ENCODE measurements around the gene POPDC2.

DNA sequence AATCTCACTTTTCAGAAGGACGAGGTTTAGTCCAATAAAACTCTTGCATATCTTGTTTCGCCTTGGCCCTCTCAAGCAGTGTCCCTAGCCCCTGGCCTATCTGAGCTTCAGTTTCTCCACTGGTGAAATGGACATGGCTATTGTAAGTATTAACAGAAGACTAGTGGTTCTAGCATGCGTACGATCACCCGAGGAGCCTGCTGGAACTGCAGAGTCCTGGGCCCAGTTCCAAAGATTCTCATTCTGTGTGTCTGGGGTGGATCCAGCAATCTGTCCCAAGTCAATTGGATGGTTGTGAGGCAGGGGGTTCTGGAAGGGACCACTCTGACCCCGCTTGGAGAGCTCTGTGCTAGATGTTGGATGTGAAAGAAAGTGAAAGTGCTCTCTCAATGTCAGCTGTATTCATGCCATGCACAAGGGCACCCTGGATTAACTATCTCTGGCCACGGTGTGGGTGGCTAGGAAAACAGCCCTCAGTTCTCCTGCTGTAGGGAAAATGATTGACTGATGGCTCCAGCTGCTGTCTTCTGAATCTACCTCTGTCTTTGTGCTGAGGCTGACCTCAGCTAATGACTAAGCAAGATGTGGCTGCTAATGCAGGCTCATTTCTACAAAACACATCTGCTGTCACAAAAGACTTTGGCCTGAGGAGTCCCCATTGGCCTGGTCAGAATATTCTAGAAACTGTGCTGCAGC lies 64.6 kb downstream of the POPDC2 start:
- TF ChIP-seq, protein P1, sequence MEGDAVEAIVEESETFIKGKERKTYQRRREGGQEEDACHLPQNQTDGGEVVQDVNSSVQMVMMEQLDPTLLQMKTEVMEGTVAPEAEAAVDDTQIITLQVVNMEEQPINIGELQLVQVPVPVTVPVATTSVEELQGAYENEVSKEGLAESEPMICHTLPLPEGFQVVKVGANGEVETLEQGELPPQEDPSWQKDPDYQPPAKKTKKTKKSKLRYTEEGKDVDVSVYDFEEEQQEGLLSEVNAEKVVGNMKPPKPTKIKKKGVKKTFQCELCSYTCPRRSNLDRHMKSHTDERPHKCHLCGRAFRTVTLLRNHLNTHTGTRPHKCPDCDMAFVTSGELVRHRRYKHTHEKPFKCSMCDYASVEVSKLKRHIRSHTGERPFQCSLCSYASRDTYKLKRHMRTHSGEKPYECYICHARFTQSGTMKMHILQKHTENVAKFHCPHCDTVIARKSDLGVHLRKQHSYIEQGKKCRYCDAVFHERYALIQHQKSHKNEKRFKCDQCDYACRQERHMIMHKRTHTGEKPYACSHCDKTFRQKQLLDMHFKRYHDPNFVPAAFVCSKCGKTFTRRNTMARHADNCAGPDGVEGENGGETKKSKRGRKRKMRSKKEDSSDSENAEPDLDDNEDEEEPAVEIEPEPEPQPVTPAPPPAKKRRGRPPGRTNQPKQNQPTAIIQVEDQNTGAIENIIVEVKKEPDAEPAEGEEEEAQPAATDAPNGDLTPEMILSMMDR (IDR thresholded peaks at IDR 0.05) = no peak
- no peak for TF ChIP-seq POLR2AphosphoS5 (IDR thresholded peaks at IDR 0.05; ENCODE audit: low read depth, low read length)
- TF ChIP-seq SIN3A (IDR thresholded peaks at IDR 0.05; ENCODE audit: borderline replicate concordance, insufficient read depth, low read depth, low read length) = no peak
- no peak for TF ChIP-seq REST (IDR thresholded peaks at IDR 0.05; ENCODE audit: insufficient read depth in 1 of 2, low read depth in 2 of 2, low read length in 1 of 2)

Data from Panc1 (cell line).